ENCODE results near the gene ATRN.

Gene ATRN

DNA sequence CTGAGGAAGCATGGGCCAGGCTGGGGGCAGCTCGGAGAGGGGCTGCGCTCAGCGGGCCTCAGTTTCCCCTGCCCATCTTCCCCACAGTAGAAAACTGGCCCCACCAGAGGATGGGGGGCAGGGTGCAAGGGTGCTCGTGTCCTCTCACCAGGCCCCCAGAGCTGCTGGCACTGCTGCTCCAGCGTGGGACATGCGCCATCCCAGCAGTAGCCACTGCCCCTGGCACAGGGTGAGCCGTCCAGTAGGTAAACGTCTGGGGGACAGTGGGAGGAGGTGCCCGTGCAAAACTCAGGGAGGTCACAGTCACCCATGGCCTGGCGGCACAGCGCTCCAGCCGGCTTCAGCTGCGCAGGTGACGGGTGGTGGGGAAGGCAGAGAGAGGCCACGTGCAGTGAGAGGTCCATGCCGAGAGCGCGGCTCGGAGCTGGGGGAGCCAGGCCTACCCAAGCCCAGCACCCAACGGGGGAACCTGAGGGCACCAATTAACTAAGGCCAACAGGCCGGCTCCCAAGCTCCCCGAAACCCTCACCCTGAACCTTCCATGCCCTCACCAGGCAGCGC is 201.2 kb downstream of the ATRN start:
- in situ Hi-C loops (cut with HindIII; ENCODE audit: low sequenced_read_pairs) = no loop called here

DNA sequence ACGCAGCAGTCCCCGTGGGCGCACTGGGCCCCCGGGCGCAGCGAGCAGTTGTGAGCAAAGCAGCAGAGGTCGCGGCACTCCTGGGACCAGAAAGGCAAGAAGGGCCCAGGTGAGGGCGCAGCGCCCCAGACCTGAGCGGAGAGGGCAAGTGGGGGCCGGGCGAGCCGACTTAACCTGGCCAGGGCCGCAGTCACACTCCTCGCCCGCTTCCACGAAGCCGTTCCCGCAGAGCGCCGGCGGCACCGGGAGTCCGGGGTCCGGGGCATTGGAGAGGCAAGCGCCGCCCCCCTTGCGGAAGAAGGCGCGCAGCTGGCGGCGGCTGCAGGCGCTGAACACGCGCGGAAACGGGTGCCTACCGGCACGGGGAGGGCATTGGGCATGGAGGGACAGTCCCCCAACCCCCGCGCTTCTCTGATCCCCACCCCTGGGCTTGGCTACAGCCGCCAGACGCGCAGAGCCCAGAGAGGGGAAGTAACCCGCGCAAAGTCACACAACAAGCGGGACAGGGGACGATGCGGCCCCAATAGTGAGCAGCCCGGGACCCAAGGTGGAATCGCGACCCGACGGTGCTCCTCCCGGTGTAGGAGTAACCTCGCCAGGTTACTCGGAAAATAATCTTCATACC is 201.8 kb downstream of the ATRN start:
- in situ Hi-C loops (cut with HindIII; ENCODE audit: low sequenced_read_pairs) = no loop called here

DNA sequence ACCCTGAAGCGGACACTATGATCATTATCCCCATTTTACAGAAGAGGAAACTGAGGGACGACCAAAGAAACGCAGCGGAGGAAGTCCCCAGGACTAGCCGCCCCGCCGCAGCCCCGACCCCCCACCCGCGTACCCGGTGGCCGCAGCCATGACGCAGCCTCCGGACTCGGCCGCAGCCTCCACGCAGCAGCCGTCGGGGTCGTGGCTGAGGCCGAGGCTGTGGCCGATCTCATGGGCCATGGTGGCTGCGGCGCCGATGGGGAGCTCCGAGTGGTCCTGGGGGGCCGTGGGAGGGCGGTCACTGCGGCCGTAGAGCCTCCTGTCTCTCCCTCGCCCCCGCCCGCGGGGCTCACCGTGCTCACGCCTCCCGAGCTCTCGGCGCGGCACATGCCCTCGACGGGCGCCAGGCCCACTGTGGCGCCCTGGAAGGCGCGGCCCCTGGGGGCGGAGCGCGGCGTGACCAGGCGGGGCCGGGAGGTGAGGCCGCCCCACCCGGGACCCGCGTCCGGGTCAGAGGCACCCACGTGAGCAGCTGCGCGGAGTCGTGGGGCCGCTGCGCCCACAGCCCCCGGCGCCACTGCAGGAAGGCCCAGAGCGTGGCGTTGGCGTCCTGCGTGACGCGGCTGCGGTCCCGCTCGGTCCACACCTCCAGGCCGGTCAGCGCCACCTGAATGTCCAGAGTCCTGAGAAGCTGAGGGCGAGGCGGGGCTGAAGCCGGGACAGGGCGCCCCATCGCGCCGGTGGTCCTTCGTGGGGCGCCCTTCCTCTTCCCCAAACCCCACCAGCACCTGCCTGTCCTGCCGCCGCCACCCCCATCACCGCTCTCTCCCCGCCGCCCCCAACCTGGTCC is 202.6 kb downstream of the ATRN start:
- in situ Hi-C loops (cut with HindIII; ENCODE audit: low sequenced_read_pairs) = no loop called here

DNA sequence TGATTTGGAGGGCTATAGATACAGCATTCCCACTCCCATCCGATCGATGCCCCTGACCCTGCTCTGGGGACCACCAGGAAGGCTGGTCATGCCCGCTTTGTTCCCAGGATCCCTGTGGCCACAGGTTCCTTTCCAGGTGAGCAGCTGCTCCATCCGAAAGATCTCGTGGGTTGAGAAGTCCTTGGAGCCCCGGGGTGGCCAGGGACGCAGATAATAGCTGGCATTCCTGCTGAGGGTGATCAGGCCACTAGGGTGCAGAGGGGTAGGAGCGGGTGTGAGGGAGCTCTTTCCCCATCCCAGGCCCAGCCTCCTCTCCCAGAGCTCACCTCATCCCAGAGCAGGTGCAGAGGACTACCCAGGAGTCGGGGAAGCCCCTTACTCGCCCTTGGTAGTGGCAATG is 203.6 kb downstream of the ATRN start:
- in situ Hi-C loops (cut with HindIII; ENCODE audit: low sequenced_read_pairs) = no loop called here

DNA sequence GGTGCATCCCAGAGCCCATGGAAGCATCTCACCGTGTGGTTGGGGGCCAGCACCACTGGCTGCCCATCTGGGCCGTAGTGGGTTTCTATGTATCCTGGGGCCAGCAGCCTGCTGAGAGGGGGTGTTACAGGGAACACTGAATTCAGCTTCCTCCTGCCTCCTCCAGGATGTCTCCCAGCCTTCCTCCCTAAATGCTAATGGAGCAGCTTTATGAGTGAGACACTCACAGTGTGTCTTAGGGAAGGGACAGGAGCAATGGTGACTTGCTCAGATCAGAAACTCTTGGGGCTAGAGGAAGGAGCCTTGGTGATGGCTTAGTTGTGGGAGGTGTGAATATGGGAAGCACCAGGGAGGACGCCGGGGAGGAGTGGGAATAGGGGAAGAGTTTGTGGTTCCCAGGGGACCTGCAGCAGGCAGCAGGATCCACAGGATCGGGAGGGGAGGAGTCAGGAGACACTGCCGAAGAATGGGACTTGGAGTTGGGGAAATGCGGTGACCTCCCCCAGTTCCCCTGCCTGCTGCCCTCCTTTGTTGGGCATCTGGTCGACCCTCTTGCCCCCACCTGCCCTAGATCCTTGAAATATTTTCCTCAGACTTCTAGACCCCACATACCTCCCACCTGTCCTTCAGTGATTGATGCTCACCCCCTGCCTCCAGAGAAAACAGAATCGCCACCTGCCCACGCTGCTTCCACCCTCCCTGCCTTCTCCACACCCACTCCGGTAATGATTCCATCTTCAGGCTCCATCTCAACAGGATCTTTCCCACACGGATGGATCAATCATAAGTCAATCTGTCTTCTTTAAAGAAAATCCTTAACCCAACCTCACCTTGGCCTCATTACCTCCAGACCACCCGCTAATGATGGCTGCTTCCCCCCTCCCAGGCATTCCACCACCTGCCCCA is 204.4 kb downstream of the ATRN start:
- in situ Hi-C loops (cut with HindIII; ENCODE audit: low sequenced_read_pairs) = no loop called here

DNA sequence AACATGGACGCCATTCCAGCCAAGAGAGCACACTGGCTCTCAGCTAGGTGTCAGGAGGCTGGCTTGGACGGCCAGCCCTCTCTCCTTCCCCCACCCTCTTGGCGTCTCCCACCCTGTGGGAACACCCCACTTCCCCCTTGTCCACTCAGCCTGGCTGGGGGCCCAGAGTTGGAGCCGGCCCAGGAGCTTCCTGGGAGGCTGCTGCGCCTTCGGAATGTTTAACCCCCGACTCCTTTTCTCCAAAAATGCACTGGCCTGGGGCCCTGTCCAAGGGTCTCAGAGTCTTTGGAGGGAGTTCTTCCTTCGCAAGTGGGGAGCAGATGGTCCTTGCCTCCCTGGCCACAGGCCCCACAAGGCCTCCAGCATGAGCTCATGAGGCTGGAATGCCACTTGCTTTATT is 206.9 kb downstream of the ATRN start:
- in situ Hi-C loops (cut with HindIII; ENCODE audit: low sequenced_read_pairs) = no loop called here

DNA sequence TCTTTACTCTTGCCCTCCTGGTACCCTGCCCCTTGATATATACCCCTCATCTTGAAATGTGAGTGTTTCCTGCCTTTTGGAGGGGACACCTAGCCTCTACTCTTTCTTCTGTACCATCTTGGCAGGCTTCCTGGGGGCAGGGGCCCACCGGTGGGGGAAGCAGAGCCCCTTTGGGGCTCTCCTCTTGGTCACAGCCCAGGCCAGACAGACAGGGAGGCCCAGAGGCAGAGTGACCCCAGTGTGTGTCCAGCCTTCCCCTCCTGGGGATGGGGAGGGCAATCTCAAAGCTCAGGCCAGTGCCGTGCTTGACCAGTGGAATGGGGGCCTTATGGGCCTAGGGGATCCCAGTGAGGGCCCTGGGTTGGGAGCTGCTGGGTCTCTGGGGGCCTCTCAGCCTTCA is 207.4 kb downstream of the ATRN start:
- in situ Hi-C loops (cut with HindIII; ENCODE audit: low sequenced_read_pairs) = no loop called here

DNA sequence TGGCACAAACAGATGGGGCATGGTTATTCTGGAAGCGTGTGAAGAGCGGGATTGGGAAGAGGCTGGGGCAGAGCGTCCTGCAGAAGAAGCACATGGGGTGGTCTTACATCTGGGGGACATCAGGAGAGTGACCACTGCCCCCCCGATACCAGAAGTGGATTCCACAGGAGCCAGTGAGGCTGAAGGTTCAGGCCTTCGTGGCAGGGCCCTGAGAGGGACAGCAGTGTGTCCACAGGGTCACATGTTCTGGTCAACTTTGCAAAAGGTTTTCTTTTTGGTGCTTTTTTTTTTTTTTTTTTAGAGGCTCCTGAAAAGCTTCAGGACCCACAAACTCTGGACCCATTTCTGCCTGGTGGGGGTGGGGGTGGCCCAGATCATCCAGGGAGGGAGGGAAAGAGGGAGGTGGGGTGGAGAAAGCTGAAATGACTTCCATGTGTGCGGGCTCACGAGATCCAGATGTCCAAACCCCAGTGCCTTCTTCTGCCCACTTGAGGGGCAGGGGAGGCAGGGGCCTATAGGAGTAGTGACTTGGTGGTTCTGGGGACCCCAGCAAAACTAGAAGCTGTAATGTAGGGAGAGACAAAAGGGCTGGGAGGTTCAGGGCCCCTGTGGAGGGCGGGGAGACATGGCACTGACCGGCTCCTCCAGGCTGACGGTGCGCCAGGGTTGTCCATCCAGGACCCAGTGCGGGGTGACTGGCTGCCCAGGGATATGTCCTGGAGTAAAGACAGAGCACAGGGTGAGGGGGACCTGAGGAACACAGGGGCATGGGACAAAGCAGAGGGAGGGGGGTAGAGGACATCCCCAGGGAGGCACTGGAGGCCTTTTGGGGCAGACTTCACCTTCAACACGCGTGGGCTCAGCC is 208.3 kb downstream of the ATRN start:
- in situ Hi-C loops (cut with HindIII; ENCODE audit: low sequenced_read_pairs) = no loop called here

DNA sequence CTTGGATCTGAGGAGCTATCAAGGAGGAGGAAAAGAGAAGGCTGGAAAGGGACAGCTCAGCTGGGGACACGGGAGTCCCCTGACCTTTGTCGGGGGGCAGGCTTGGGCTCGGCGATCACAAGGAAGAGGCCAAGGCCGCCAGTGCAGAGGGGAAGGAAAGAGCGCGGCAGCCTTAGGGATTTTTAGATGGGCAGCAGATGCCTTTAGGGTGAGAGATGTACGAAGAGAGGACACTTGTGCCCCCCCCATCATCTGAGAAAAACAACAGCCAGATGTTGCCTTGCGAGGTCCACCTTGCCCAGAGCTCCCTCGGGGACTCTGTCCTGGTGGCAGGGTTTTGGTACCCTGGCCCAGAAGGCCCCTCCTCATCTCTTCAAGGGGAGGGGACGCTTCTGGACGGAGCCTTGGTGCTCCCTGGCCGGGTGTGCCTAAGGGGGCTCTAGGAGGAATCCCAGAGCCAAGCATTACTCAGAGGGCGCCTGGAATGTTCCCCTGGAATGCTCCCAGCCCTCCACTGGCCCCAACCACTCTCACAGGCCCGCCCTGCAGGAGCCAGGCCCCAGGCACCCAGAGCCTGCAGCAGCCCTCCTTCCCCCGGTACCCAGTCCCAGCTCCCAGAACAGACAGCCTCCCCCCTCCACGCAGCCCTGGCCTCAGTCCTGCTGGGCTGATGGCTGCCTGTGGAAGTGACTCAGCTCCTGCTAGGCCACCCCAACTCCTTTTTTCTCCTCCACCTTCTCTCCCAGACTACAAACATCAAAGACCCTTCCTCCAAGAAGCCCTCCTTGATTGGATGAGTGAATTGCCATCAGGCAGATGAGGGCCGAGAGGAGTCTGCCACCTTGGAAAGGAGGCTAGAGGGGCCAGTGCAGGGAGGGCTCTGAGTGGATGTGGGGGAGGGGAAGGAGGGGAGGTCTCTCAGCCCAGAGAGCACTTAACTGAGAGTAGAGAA is 209.2 kb downstream of the ATRN start:
- in situ Hi-C loops (cut with HindIII; ENCODE audit: low sequenced_read_pairs) = loop anchor here (5.0 kb wide), 1 partner anchor 57 kb away; no protein-coding TSS in a partner anchor

DNA sequence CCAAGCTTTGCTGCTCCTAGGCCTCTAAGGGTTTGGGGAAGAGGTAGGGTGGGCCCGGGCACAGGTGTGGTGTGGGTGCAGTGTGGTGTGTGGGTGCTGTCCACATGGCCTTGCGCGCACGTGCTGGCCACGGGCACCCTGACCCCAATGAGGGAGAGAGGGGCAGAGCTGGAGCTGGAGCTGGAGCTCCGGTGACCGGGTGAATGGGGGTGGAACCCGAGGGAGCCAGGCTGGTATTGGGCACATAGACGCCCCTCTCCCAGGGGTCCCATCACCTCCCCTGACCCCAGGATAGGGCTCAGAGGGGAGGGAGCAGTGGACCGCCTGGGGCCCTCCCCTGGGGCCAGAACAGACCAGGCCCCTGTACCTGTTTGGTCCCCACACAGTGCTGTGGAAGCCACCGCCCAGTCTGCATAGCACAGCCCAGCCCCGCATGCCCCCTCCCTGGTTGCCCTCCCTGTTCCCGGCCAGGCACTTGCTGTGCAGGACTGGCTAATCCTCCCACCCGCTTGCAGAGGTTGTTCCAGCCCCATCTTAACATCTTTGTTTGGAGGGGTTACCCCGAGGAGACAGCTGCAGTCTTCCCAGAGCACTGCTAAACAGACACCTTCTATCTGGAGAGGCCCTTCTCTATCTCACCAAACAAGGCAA is 210.0 kb downstream of the ATRN start:
- in situ Hi-C loops (cut with HindIII; ENCODE audit: low sequenced_read_pairs) = loop anchor here (5.0 kb wide), 1 partner anchor 56 kb away; no protein-coding TSS in a partner anchor

DNA sequence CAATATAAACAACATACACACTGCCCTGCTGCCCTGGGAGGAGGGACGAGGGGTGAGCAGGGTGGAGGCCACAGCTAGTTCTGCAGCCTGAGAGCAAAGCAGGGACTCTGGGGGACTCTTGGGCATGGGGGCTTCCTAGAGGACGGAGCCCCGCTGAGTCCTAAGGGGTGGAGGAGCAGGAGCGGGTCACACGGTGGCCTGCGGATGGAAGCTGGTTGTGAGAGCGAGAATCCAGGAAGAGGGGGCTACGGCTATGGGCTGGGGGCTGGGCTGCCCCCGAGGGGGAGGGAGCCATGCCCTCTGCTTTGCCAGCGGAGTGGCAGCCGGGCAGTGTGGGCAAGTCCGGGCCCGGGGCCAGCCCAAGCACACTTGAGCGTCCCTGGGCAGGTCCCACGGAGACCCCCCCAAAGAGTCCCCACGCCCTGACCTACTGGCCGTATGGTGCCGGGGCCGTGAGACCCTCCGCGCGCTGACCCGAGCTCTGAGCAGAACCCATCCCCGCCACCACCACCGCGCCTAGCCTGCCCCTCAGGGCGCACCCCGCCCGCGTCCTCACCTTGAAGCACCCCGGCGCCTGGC is 210.6 kb downstream of the ATRN start:
- in situ Hi-C loops (cut with HindIII; ENCODE audit: low sequenced_read_pairs) = loop anchor here (5.0 kb wide), 1 partner anchor 56 kb away; no protein-coding TSS in a partner anchor

DNA sequence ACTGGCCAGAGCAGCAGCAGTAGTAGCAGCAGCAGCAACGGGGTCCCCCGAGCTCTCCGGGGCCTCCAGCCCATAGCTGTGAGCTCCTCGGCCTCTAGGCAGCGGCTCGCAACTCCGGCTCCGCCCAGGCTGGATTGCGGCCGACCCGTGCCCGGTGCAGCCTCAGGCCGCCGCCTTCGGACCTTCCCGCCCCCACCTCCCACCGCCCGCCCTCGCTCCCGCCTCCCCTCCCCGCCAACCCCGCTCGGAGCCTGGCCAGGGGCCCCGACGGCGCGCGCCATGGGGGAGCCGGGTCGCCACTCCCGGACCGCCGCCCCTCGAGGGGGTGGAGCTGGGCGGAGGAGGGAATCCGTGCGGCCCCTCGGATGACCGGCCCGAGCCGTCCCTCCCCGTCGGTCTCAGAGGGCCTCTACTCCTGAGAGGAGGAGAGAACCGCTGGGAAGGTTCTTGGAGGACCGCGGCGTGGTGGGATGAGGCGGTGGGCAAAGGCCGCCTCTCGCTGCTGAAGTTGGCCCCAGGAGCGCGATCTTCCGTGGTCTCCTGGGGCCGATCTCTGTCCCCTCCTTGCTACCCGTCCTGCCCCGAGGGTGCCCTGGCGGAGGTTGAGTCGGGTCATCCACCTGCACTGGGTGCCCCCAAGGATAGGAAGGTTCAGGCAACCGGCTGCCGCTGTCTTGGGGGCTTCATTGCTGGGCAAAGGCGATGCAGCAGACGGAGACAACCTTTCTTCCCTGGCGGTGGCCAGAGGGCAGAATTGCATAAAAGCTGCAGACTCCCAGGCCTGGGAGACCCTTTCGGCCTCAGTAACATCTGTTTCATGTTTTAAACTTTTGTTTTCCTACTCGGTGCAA is 211.3 kb downstream of the ATRN start, which contains the start of gene ADAM33:
TSS of gene ADAM33 (minus strand) at position 80 of the 851 bp plus-strand sequence. CDS start at position 74, 6 bp downstream.
- in situ Hi-C loops (cut with HindIII; ENCODE audit: low sequenced_read_pairs) = loop anchor here (5.0 kb wide), 1 partner anchor 55 kb away; no protein-coding TSS in a partner anchor

DNA sequence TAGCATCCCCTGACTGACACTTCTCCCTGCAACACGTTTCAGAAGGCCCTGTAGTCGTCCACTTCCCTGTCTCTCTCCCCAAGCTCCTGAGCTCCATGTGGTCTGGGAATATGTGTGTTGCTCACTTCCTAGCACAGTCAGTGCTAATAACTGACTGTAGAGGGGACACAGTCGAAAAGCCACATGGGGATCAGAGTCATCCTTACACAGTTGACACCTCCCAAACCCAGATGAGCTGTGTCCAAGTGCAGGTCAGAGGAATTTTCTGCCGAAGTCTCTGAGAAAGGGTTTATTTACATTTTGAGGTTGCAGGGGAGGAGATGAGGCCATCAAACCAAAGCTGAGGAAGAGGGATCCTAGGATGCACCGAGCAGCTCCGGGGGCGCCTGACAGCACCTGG is 214.5 kb downstream of the ATRN start:
- in situ Hi-C loops (cut with HindIII; ENCODE audit: low sequenced_read_pairs) = no loop called here

DNA sequence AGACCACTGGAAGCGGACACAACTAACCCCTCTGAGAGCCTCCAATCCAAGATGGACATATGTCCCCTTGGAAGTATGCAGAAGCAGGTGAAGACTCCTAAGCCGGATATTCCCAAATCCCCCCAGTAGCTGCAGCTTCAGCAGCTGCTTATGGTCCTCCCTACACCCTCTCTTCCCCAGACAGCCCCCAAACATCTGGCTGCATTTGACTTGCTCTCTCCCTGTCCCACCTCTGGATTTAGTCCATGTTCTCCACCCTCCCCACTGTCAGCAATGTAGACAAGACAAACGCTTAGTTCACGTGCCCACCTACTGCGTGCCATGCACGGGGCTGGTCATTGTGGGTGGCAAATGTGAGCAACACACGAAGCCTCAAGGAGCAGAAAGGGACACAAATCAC is 215.6 kb downstream of the ATRN start:
- in situ Hi-C loops (cut with HindIII; ENCODE audit: low sequenced_read_pairs) = no loop called here

DNA sequence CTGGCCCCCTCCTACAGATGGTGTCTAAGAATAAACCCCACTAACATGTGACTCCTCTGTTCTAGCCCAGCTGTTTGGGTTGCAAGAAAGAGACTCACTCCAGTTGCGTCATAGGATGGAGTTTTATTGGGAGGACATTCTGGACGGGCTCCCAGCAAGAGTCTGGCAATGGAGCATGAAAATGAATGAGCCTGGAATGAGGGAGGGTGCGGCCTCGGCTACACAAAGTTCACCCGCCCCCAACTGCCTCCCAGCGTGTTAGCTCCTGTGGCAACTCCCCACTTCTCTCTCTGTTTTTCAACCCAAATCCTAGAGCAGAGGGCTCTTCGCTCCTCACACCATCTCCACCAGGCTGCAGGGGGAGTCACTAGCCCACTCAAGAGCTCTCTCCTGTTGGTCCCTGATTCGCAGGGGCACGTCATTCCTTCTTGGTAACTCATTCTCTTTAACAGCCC is 216.1 kb downstream of the ATRN start:
- in situ Hi-C loops (cut with HindIII; ENCODE audit: low sequenced_read_pairs) = no loop called here

DNA sequence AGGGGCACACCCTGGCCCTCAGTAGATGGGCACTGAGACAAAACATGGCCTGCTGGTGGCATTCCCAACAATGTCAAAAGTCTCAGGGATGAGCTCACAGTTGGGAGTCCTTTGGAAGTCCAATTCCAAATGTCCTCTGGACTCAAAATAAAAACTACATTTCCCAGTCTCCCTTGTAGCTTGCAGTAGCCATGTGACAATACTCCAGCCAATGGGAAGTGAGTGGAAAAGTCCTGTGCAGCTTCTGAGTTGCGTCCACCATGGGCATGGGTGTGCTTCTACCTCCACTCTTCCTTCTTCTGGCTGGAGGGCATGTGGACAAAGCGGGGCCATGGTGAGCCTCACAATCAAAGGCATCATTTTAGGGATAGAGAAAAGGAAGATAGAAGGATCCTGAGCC is 216.8 kb downstream of the ATRN start:
- in situ Hi-C loops (cut with HindIII; ENCODE audit: low sequenced_read_pairs) = no loop called here

DNA sequence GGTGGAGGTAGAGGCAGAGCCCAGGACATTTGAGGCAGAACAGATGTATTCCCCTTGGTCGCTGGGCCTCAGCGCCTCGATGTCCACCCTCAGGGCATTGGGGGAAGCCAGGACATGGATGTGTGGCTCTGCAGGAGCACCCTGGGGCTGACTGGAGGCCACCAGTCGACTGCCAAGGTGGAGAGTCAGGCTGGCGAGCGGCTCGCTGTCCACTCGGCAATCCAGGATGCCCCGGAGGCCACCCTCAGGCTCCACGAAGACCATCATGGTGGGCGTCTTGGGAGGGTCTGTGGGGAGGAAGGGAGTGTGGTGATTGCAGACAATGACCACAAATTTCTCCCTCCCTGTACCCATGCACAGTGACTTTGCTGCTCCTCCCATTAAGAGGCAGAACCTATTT is 219.2 kb downstream of the ATRN start:
- in situ Hi-C loops (cut with HindIII; ENCODE audit: low sequenced_read_pairs) = no loop called here

All from endothelial cell of hepatic sinusoid (primary cell).